Right forelimb (tissue), 1 donor: ENCODE measurements around the gene P2RX4.
"Not testable (repeated sequence)": the region's sequence is repeated elsewhere in the genome, so short reads cannot be mapped to it uniquely, and the experiment has no call there.

Experiments used
- DNase-seq: peaks from one replicate; pipeline ENCODE4 v3.0.0-alpha.2; 2018

Gene P2RX4

DNA sequence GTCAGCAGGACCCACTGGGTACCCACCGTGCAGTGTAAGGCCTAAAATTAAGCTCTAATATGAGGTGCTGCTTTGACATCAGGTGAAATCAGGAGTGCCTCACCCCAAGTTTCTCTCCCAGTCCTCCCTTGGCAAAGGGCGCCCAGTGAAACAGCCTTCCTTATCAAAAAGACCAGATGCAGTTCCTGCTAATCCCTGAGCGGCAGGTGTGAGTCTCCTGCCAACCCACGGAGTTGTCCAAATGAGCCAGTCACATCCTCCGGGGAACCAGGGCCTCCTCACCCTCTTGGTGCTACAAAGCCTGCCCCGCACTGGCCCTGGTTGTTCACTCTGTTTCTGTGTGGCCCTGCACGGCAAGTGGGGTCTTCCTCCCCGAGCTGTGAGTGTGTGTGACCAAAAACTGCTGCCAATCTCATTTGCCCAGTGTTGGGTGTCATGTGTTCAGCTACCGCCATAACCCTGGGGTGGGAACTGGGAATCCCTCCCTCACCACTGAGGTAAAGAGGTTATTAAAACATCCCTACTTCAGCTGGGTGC lies 20.2 kb upstream of the P2RX4 start:
- no peak for DNase-seq

- no peak for DNase-seq
Observed at GRCh38 chr12:121190523-121191031, 19.4 kb upstream of the P2RX4 start.

DNA sequence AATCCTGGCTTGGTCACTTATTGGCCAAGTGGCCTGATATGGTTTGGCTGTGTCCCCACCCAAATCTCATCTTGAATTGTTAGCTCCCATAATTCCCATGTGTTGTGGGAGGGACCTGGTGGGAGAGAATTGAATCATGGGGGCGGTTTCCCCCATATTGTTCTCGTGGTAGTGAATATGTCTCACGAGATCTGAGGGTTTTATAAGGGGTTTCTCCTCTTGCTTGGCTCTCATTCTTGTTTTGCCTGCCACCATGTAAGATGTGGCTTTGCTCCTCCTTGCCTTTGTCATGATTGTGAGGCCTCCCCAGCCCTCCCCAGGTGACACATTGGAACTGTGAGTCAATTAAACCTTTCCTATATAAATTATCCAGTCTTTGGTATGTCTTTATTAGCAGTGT lies 18.8 kb upstream of the P2RX4 start:
- no peak for DNase-seq

- no peak for DNase-seq
Observed at GRCh38 chr12:121196902-121197301, 13.0 kb upstream of the P2RX4 start.

DNA sequence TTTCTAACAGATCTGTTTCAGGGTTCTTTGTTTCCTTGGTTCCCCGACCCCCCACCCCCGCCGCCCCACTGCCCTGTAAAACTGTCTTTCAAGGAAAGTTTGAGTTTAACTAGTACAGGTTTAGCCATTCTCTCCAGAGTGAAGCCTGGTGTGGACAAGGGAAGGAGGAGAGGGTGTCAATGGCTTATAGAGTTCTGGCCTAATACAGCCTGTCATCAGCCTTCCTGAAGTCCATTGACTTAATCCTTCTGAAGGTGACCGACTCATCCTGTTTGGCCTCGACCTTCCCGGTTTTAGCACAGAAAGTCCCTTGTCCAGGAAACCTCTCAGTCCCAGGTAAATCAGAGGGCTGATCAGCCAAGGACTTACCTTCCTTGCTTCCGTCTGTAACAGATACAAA lies 11.0 kb upstream of the P2RX4 start:
- no peak for DNase-seq

DNA sequence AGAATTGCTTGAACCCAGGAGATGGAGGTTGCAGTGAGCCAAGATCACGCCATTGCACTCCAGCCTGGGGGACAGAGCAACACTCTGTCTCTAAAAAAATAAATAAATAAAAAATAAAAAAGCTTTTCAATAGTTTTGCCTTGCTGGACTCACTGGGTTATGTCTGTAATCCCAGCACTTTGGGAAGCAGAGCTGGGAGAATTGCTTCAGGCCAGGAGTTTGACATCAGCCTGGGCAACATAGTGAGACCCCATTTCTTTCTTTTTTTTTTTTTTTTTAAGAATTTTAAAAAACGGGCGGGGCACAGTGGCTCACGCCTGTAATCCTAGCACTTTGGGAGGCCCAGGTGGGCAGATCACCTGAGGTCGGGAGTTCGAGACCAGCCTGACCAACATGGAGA lies 8.8 kb upstream of the P2RX4 start:
- DNase-seq = not testable (repeated sequence)

DNA sequence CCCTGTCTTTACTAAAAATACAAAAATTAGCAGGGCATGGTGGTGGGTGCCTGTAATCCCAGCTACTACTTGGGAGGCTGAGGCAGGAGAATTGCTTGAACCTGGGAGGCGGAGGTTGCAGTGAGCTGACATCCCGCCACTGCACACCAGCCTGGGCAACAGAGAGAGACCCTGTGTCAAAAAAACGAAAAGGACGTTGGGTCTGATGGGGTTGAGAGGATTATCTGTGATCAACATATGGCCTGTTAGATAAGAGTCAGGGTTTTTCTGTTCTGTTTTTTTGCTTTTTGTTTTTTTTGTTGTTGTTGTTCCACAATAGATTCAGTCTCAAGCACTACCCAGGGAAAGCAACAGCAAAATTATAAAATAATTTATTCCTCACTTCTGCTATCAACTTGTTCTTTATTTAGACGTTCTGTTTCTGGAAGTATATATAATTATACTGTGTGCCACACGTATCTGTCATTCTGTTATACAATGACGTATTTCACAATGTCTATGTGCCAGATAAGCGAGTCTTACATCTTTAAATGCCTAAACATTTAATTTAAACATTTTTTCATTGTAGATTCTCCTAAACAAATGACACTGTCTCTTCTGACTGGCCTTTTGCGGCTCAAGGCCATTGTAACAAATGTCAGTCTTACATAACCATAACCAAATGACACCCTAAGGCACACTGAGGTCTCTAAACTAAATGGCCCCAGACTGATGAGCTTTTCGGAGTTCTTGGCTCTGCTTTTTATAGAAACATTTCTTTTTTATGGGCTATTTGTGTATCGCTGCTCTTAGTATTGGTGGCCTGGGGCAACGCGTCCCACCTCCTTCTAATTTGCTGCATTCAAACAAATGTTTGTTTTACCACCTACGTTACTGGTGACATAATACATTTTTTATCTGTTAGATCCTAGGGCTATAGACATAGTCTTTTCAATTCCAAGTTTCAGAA lies 7.2 kb upstream of the P2RX4 start:
- no peak for DNase-seq

GRCh38 chr12:121203482-121203881 lies 6.4 kb upstream of the P2RX4 start:
- no peak for DNase-seq

DNA sequence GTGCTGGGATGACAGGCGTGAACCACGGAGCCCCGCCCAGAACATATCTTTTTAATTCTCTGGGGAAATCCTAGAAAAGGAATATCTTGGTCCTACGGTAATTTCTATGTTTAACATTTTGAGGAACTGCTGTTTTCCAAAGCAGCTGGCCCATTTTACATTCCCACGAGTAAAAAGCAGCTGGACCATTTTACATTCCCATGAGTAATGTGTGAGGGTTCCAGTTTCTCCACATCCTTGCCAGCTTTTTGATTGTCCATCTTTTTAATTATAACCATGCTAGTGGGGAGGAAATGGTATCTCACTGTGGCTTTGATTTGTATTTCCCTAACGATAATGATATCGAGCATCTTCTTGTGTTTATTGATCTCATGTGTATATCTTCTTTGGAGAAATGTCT lies 4.4 kb upstream of the P2RX4 start:
- DNase-seq = no peak

DNA sequence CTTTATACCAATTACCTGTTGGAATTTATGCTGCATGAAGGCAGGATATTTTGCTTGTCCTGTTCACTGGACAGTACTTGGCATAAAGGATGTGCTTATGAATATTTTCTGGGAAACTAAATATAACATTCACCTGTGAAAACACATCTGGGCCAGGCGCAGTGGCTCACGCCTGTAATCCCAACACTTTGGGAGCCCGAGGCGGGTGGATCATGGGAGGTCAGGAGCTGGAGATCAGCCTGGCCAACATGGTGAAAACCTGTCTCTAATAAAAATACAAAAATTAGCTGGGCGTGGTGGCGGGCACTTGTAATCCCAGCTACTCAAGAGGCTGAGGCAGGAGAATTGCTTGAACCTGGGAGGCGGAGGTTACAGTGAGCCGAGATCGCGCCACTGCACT lies 1.4 kb upstream of the P2RX4 start:
- not testable (repeated sequence) for DNase-seq

- no peak for DNase-seq
Observed at GRCh38 chr12:121209221-121209620, 708 bp upstream of the P2RX4 start.

GRCh38 chr12:121212875-121213274 lies 2.9 kb downstream of the P2RX4 start:
- DNase-seq = no peak

GRCh38 chr12:121214166-121214777 lies 4.3 kb downstream of the P2RX4 start:
- no peak for DNase-seq

GRCh38 chr12:121214855-121215745 lies 5.2 kb downstream of the P2RX4 start:
- no peak for DNase-seq

- DNase-seq = no peak
Observed at GRCh38 chr12:121216102-121216501, 6.2 kb downstream of the P2RX4 start.

- no peak for DNase-seq
Observed at GRCh38 chr12:121217063-121217462, 7.1 kb downstream of the P2RX4 start.

DNA sequence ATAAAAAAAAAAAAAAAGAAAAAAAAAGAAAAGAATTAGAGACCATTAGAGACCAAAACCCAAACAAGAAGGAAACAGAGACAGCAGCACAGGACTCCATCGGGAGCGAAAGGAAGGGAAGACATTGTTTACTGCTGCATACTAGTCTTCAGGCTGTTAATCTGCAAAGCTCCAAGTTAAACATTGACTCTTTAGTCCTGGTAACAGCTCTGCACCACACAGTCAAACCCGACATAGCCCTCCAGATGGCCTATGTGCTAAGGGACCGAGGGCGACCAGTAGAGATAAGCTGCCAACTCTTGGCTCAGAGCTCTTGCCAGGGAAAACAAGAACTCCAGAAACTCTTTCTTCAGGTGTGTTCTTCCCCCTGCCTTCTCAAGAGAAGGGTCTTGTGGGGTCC lies 7.8 kb downstream of the P2RX4 start:
- no peak for DNase-seq

DNA sequence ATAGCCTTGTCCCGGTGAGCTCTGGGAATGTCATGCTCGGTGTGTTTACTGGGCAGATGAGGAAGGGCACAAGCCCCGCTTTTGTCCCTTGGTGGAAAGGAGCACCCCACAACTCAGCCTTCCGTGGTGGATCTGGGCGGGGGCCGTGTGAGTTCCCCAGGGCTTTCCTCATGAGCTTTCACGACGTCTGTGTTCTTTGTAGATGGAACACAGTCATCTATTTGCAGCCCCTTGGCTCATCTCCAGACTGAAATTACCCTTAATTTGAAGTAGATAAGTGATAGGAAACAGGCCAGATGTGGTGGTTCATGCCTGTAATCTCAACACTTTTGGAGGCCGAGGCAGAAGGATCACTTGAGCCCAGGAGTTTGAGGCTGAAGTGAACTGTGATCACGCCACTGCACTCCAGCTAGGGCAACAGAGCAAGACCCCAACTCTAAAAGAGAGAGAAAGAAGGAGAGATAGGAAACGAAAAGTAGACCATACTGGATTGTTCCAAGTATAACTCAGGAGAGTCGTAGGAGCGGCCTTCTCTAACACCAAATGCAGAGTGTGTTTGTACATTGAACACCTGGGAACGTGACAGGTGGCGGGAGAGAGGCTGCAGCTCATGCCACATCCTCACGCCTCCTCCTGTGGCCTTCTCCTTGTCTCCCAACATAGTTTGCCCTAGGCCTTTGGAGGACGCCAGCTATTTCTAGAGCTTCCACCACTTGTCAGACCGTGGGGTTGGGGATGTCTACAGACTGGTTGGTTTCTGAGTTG lies 8.8 kb downstream of the P2RX4 start:
- no peak for DNase-seq

DNA sequence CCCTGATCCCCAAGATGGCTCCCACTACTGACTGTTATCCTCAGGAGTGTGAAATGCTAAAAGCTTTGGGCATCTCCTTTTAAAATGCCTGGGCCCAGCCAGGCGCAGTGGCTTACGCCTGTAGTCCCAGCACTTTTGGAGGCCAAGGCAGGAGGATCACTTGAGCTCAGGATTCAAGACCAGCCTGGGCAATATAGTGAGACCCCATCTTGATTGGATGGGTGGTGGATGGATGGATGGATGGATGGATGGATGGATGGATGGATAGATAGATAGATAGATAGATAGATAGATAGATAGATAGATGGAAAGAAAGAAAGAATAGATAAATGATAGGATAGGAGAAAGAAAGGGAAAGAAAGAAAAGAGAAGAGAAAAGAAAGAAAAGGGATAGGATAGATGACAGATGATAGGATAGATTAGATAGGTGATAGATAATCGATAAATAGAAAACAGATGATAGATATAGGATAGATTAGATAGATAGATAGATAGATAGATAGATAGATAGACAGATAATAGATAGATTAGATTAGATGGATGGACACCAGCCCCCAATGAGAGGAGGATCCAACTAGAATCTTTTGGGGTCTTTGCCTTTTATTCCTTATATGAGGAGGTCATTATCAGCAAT lies 9.5 kb downstream of the P2RX4 start:
- DNase-seq = no peak

DNA sequence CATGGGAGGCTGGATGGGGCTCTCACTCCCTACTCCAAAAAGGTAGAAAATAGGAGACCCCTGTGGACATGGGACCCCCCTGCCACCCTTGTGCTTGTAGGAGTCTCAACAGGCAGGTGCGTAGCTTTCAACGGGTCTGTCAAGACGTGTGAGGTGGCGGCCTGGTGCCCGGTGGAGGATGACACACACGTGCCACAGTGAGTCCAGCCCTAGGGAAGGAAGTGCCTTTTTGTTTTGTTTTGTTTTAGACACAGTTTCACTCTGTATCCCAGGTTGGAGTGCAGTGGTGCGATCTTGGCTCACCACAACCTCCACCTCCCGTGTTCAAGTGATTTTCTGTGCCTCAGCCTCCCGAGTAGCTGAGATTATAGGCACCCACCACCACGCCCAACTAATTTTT lies 12.9 kb downstream of the P2RX4 start:
- no peak for DNase-seq
